ENCODE data around the gene HSBP1L1.
"Not testable (repeated sequence)": the region's sequence is repeated elsewhere in the genome, so short reads cannot be mapped to it uniquely, and the experiment has no call there.

Gene HSBP1L1

GRCh38 chr18:79987566-79987965 is 23.1 kb downstream of the HSBP1L1 start:
- no peak for DNase-seq (ENCODE audit: low spot score)

- peak; percentile 46 for DNase-seq (ENCODE audit: low spot score)
These were observed 23.6 kb downstream of the HSBP1L1 start for GRCh38 chr18:79988071-79988450.

GRCh38 chr18:79988451-79989194 is 24.2 kb downstream of the HSBP1L1 start, which contains the start of gene TXNL4A:
Gene TXNL4A (minus strand): TSS chr18:79988563. CDS start chr18:79988392, 171 bp downstream.
- DNase-seq (ENCODE audit: low spot score): peak; percentile 80

GRCh38 chr18:79989195-79989497 is 24.7 kb downstream of the HSBP1L1 start:
- no peak for DNase-seq (ENCODE audit: low spot score)

- no peak for DNase-seq (ENCODE audit: low spot score)
These were observed 27.1 kb downstream of the HSBP1L1 start for GRCh38 chr18:79991494-79991893.

GRCh38 chr18:79999701-80000100 is 35.3 kb downstream of the HSBP1L1 start:
- not testable (repeated sequence) for DNase-seq (ENCODE audit: low spot score)

- no peak for DNase-seq (ENCODE audit: low spot score)
These were observed 36.4 kb downstream of the HSBP1L1 start for GRCh38 chr18:80000877-80001276.

- DNase-seq (ENCODE audit: low spot score): no peak
These were observed 38.0 kb downstream of the HSBP1L1 start for GRCh38 chr18:80002468-80002867.

GRCh38 chr18:80004600-80005342 is 40.3 kb downstream of the HSBP1L1 start:
- no peak for DNase-seq (ENCODE audit: low spot score)

- DNase-seq (ENCODE audit: low spot score): no peak
These were observed 42.3 kb downstream of the HSBP1L1 start for GRCh38 chr18:80006724-80007123.

GRCh38 chr18:80009661-80010550 is 45.5 kb downstream of the HSBP1L1 start:
- DNase-seq (ENCODE audit: low spot score): no peak

GRCh38 chr18:80010551-80010906 is 46.1 kb downstream of the HSBP1L1 start:
- no peak for DNase-seq (ENCODE audit: low spot score)

GRCh38 chr18:80011496-80012137 is 47.2 kb downstream of the HSBP1L1 start:
- DNase-seq (ENCODE audit: low spot score): not testable (repeated sequence)

- DNase-seq (ENCODE audit: low spot score): no peak
These were observed 48.3 kb downstream of the HSBP1L1 start for GRCh38 chr18:80012714-80013113.
